Neutrophil (primary cell): ENCODE measurements around the gene COX8A.
A peak's percentile ranks its signal among the peaks of the same experiment; 100 is the strongest.

ENCODE experiments used
- H3K27ac ChIP-seq: fragments of 200-600 bp; sonication (generic); 2 replicates; pipeline ENCODE4 v1.5.1; 2016; ENCODE audit warnings: mild to moderate bottlenecking, moderate library complexity
- H3K27me3 ChIP-seq: fragments of 200-600 bp; sonication (generic); 2 replicates; pipeline ENCODE4 v1.6.0; 2016; ENCODE audit warnings: mild to moderate bottlenecking
- H3K36me3 ChIP-seq: fragments of 200-600 bp; sonication (generic); 2 replicates; pipeline ENCODE4 v1.5.1; 2017
- H3K4me1 ChIP-seq, 2 experiments: fragments of 200-600 bp in 1 of 2; sonication (generic) in 1 of 2; 1 replicate in 1 of 2; 2 replicates in 1 of 2; pipeline versions ENCODE4 v1.5.1 to v1.6.1; 2013 to 2016; ENCODE audit warnings: low read depth in 1 of 2, low read length in 1 of 2, mild to moderate bottlenecking in 1 of 2, moderate library complexity in 1 of 2; ENCODE audit not compliant: control insufficient read depth in 1 of 2, insufficient read depth in 1 of 2
- H3K4me3 ChIP-seq, 2 experiments: fragments of 200-600 bp in 1 of 2; sonication (generic) in 1 of 2; 1 replicate in 1 of 2; 2 replicates in 1 of 2; pipeline ENCODE4 v1.5.1; 2013 to 2016; ENCODE audit warnings: low read depth in 1 of 2, low read length in 1 of 2, mild to moderate bottlenecking in 1 of 2, moderate library complexity in 1 of 2
- H3K9me3 ChIP-seq: fragments of 200-600 bp; sonication (generic); 2 replicates; pipeline ENCODE4 v1.5.1; 2016
- CTCF ChIP-seq: fragments of 200-600 bp; sonication (generic); IDR thresholded peaks from 2 replicates; pipeline ENCODE4 v1.5.1; 2016; ENCODE audit warnings: antibody characterized with exemption

The COX8A gene

GRCh38 chr11:63997801-63998337, 23.4 kb downstream of the COX8A start:
- peaks cover 48% of the 10 kb centered on the region for H3K27me3 ChIP-seq
- TF ChIP-seq CTCF, result no peak
- H3K27ac ChIP-seq, result no peak overlapping the region
- peaks cover 28 to 36% of the 10 kb centered on the region in 2 experiments for H3K4me1 ChIP-seq
- no peaks in the 10 kb centered on the region for H3K9me3 ChIP-seq
- no peak overlapping the region for H3K4me3 ChIP-seq
- H3K36me3 ChIP-seq, result peaks cover 60% of the 10 kb centered on the region

GRCh38 chr11:63998558-63999348, 24.3 kb downstream of the COX8A start:
- Histone ChIP-seq H3K36me3 (peaks cover 55% of the 10 kb centered on the region), H3K27me3 (peaks cover 57% of the 10 kb centered on the region), H3K9me3 (no peaks in the 10 kb centered on the region), H3K27ac (no peak overlapping the region), H3K4me3 (peak overlapping the region; percentile 53 to 60), H3K4me1 (peaks cover 28 to 36% of the 10 kb centered on the region in 2 experiments)
- no peak for TF ChIP-seq CTCF

GRCh38 chr11:63999349-64000025, 25.1 kb downstream of the COX8A start:
- Histone ChIP-seq H3K4me1 (peaks cover 28 to 36% of the 10 kb centered on the region in 2 experiments), H3K27me3 (peaks cover 64% of the 10 kb centered on the region), H3K27ac (no peak overlapping the region), H3K9me3 (no peaks in the 10 kb centered on the region), H3K4me3 (peak overlapping the region; percentile 53 to 60), H3K36me3 (peaks cover 47% of the 10 kb centered on the region)
- TF ChIP-seq CTCF, result no peak

- Histone ChIP-seq H3K27me3 (peaks cover 71% of the 10 kb centered on the region), H3K27ac (no peak overlapping the region), H3K4me1 (peaks cover 28 to 36% of the 10 kb centered on the region in 2 experiments), H3K4me3 (peak overlapping the region; percentile 29 to 60), H3K9me3 (no peaks in the 10 kb centered on the region), H3K36me3 (peaks cover 40% of the 10 kb centered on the region)
- peak; percentile 70 for TF ChIP-seq CTCF
These were observed 25.8 kb downstream of the COX8A start for GRCh38 chr11:64000026-64000739.

- TF ChIP-seq CTCF, result no peak
- H3K36me3 ChIP-seq, result peaks cover 33% of the 10 kb centered on the region
- peak overlapping the region; percentile 29 to 60 for H3K4me3 ChIP-seq
- H3K4me1 ChIP-seq, result peaks cover 28 to 36% of the 10 kb centered on the region in 2 experiments
- no peaks in the 10 kb centered on the region for H3K9me3 ChIP-seq
- H3K27me3 ChIP-seq, result peaks cover 78% of the 10 kb centered on the region
- no peak overlapping the region for H3K27ac ChIP-seq
These were observed 26.5 kb downstream of the COX8A start for GRCh38 chr11:64000740-64001483.
